ENCODE measurements around the gene TAAR1.

DNA sequence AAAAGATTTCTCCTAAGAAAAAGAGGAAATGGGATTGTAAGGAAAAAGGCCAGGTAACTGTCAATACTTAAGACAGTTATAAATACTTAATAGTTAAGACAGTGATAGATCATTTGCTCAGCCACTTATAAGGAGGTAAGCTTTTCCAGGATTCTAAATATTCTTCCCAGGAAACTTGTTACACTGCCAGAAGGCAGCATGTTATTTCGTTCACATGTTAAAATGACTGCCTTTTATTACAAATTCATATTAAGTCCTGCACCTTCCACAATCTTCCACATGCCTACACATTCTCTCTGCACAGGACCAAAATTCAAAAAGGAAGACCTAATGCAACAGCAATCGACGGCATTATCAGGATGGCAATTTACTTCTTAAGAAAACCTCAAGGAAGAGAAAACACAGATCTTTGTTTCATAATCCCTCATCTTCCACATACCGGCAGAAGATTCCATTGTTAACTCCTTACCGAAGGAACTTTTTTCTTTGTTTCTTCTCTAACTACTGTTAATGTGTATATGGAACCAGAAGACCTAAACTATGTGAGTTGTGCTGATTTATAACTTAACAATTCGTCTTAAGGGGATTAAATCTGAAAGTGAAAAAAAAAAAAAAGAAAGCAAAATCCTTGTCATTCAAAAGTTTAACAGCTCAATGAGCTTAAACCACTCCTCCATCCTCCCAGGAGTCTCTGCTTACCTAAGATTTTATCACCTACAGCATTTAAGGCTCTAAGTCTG lies 35.7 kb downstream of the TAAR1 start:
- TF ChIP-seq, protein P1, sequence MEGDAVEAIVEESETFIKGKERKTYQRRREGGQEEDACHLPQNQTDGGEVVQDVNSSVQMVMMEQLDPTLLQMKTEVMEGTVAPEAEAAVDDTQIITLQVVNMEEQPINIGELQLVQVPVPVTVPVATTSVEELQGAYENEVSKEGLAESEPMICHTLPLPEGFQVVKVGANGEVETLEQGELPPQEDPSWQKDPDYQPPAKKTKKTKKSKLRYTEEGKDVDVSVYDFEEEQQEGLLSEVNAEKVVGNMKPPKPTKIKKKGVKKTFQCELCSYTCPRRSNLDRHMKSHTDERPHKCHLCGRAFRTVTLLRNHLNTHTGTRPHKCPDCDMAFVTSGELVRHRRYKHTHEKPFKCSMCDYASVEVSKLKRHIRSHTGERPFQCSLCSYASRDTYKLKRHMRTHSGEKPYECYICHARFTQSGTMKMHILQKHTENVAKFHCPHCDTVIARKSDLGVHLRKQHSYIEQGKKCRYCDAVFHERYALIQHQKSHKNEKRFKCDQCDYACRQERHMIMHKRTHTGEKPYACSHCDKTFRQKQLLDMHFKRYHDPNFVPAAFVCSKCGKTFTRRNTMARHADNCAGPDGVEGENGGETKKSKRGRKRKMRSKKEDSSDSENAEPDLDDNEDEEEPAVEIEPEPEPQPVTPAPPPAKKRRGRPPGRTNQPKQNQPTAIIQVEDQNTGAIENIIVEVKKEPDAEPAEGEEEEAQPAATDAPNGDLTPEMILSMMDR (IDR thresholded peaks at IDR 0.05; ENCODE audit: extremely low read depth in 1 of 2, insufficient read depth in 1 of 2, low read depth in 1 of 2, low read length in 2 of 2) = no peak
- TF ChIP-seq POLR2A (IDR thresholded peaks at IDR 0.05; ENCODE audit: low read depth, low read length) (no peak), EZH2 (IDR thresholded peaks at IDR 0.05; ENCODE audit: borderline replicate concordance, low read depth, low read length, severe bottlenecking) (no peak), POLR2AphosphoS5 (IDR thresholded peaks at IDR 0.05; ENCODE audit: insufficient read depth, low read depth, low read length) (no peak), JUN (IDR thresholded peaks at IDR 0.05; ENCODE audit: borderline replicate concordance, insufficient read depth, insufficient read length, low read depth) (no peak), FOS (IDR thresholded peaks at IDR 0.05; ENCODE audit: borderline replicate concordance, insufficient read depth, low read length) (no peak), GATA2 (IDR thresholded peaks at IDR 0.05; ENCODE audit: insufficient read depth, insufficient read length, low read depth, low read length) (no peak), MYC (IDR thresholded peaks at IDR 0.05; ENCODE audit: low read depth, low read length) (no peak)
- TF ChIP-seq, protein P2, sequence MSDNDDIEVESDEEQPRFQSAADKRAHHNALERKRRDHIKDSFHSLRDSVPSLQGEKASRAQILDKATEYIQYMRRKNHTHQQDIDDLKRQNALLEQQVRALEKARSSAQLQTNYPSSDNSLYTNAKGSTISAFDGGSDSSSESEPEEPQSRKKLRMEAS (IDR thresholded peaks at IDR 0.05; ENCODE audit: insufficient read depth, insufficient read length) = no peak
